GM18909 (cell line): ENCODE results near the gene MAL.

Experiments used
- ATAC-seq: cut with Tn5 transposase; IDR thresholded peaks from one replicate; pipeline ENCODE4 v1.9.1; 2021; ENCODE audit warnings: mild to moderate bottlenecking; ENCODE audit not compliant: unreplicated experiment, poor library complexity

Gene MAL

GRCh38 chr2:94995553-94996304 lies 29.8 kb upstream of the MAL start:
- ATAC-seq: no peak

- no peak for ATAC-seq
Measured at GRCh38 chr2:94996305-94997100, 29.0 kb upstream of the MAL start.

DNA sequence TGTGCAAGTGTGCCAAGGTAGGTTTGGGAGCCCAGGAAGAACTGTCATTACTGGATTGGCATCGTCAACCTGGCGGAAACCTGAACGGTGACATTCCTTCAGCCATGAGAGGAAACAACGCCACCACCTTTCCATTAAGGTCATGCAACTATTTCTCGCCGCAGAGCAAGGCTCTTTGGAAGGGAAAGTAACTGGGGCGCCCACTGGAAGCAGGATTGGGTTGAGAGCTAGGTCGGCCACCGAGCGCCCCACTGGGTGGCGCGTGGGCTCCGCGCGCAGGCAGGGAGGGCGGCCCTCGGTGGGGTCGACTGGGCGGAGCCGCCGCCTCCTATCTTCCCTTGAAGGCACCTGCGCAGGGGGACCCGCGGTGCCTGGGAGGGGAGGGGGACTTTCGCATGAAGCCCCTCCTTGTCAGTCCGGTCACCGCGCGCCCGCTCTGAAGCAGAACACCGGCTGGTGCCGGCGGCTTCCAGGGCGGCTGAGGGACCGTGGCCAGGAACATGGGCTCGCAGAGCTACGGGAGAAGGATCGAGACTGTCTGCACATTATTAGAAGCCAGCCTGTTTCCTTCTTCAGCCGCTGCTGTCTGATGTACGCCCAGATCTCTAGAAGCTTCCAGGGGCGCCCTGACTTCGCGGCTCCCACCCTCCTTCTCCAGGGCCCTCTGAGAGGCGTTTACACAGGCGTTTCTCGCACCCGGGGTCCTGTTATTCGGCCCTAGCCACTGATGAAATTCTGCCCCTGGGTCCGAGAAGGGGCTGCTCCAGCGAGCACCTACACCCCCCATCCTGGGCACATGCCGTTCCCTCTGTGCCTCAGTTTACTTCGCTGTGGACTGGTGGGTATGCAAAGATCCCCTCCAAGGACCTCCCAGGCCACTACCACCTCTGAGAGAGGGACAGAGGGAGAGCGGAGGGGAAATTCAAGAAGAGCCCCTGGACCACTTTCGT lies 27.3 kb upstream of the MAL start:
- ATAC-seq: no peak

DNA sequence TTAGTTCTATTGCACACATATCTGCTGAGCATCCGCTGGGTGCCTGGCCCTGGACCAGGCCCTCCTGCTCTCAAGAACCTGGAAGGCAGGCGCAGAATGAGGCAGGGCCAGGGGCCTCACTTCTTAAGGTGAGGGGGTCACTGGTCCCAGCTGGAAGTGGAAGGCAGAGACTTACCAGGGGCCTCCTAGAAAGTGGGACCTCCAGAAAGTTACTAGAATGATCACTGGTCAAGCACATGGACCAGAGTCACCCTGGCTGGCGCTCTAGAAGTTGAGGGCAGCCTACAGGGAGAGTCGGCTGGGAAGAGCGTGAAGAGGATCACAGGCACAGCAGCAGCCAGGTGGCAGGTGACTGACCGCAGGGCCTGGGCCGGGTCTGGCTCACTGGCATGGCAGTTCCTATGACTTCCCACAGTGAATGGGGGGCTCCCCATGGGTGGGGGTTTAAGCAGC lies 26.1 kb upstream of the MAL start:
- ATAC-seq: no peak

DNA sequence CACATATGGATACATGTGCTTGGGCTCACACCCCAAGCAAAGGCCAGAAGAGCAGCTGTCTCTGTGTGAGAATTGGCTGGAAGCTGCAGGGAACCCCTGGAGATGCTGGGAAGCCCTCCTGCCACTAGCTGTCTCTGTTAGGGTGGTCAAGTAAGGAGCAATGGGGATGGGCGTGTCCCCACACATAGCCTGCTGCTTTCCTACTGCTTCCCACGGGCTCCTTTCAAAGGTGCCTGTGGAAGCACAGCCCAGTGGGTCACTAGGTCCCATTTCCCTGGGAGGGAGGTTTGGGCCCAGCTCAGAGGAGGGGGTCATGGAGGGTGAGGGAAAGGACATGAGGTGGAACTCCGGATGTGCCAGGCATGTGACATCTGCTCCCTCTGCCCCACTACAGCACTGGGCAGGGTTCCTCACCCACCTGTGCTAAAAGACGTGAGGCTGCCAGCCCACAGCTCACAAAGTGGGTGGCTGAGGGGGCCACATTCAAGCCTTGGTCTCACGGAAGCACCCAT lies 24.4 kb upstream of the MAL start:
- no peak for ATAC-seq

GRCh38 chr2:95001701-95002100 lies 23.8 kb upstream of the MAL start:
- no peak for ATAC-seq

- no peak for ATAC-seq
Measured at GRCh38 chr2:95002498-95002897, 23.0 kb upstream of the MAL start.

GRCh38 chr2:95004287-95004686 lies 21.2 kb upstream of the MAL start:
- ATAC-seq: no peak

DNA sequence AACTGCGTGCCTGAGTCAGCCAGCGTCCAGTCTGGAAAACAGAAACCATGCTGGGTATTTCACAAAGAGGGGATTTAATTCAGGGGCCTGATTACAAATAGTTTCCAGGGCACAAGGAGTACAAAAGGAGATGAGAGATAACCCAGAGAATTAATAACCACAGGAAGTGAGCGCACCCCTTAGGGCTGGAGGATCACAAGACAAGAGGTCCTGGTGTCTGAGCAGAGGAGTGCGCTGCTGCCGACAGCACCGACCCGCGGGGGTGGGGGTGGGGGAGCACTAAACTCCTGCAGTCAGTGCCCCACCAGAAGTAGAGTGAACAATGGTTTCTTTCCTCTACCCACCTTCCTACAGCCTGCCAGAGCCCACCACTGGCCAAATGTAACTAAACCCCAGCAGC lies 20.8 kb upstream of the MAL start:
- no peak for ATAC-seq

DNA sequence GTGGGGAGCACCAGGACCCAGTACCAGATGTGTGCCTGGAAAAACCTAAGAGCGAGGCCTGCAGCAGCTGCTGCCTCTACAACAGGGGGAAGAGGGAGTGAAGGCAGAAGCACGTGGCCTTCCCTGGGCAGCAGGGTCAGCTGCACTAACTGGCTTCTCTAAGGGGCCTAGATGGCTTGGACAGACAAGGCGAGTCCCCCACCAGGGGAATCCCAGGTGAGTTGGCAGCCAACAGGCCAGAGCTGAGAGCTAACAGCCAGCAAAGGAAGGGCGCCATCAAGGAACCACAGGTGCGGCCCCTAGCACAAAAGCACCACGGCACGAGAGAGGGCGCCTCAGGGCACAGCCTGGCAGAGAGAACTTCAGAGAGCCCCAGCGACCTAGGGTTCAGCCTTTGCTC lies 19.8 kb upstream of the MAL start:
- no peak for ATAC-seq

GRCh38 chr2:95006588-95006987 lies 18.9 kb upstream of the MAL start:
- no peak for ATAC-seq

- ATAC-seq: no peak
Measured at GRCh38 chr2:95007031-95007609, 18.4 kb upstream of the MAL start.

- no peak for ATAC-seq
Measured at GRCh38 chr2:95007822-95008221, 17.7 kb upstream of the MAL start.

GRCh38 chr2:95008306-95008705 lies 17.2 kb upstream of the MAL start:
- no peak for ATAC-seq

DNA sequence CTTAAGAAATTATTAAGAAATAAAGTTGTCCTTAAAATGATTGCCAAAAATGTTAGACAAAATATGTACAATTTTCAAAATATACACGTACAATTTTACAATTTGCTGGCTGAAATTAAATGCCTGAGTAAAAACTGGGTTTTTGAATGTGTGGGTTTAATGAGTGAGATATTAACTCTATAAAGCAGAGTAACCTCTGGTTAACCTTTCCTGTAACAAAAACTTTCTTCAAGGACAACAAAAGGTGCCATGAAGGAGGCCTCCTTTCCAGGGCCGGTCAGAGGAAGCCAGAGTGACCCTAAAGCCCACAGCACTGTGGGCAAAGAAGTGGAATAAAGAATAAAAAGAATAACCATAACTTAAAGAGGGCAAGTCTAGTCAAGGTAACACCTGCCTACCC lies 16.5 kb upstream of the MAL start:
- no peak for ATAC-seq

DNA sequence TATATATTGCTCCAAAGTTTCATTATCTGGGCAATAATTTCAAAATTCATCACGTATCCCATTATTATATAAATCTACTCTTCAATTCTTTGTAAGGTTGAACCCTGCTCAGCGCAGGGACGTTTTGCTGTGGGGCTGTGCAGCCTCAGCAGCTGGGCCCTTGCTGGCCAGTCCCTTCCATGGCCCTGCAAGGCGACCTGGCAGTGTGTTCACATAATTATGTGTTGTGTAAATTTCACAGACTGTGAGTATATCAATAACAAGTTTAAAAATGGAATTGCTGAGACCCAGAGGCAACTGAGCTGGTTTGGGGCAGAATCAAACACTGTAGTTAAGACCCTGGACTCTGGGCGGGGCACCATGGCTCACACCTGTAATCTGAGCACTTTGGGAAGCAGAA lies 16.1 kb upstream of the MAL start:
- ATAC-seq: no peak

DNA sequence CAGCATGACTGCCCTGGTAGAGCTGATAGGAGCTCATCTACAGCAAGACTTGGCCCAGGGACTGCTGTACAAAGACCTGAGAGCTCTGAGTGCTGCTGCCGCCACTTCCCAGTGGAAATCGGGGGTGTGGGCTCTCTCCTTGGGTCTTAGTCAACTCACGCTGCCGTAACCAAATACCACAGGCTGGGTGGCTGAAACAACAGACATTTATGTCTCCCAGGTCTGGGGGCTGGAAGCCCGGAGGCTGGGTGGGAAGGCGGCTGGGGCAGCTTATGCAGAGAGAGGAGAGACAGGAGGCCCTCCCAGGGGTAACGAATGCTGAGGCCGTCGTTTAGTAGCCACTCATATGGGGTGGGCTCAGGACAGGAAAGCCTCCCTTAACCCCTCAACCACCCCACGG lies 15.4 kb upstream of the MAL start:
- ATAC-seq: no peak

GRCh38 chr2:95010718-95011117 lies 14.8 kb upstream of the MAL start:
- no peak for ATAC-seq

DNA sequence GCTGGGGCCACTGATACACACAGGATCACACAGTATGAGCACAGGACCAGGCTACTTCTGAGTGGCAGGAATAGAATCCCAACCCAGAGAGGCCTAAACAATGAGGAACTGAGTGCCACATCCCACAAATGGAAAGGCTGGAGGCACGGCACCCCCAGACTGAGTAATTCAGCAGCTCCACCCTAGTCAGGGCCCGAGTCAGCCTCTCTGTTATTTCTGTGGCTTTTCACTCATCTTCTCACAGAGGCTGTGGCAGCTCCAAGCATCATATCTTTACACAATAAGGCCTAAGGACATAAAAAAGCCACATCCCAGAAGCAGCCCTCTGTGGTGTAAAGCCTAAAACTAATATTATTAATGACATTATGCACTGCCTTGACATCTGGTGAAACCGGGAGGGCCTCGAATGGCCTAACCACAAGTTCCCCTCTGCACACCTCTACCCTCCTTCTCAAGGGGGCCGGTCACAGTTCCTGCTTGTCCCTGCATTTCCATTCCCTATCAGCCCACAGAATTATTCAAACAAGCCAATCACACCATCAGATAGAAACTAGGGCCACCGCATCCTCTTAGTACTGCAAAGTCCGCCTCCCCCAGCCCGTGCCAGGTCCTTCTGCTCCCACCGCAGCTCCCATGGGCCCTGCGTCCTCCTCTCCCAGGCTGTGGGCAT lies 12.5 kb upstream of the MAL start:
- ATAC-seq: peak; percentile 88

GRCh38 chr2:95013726-95014125 lies 11.8 kb upstream of the MAL start:
- no peak for ATAC-seq
